Medulla oblongata (tissue), 1 donor: ENCODE results near the gene FAM83D.

Source experiments
- DNase-seq: peaks from one replicate; pipeline ENCODE4 v3.0.0-alpha.2; 2015; ENCODE audit errors: extremely low spot score

FAM83D gene

DNA sequence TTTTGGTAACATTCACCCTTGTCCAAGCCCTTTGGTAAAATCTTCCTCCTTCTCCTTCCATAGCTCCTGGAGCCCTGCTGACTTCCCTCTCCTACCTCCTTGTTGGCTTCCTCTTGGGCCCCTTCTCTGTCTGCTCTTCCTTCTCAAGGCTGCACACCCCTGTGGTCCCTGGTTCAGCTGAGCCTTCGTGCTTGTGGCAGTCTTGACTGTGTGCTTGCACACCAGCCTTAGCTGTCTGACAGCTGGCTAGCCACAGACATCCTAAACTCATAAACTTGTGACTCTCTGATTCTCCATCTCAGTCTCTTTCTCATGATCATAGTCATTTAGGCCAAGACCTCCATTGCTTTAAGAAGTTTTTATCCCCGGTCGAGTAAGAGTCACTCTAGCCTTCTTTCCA is 73.0 kb downstream of the FAM83D start:
- no peak for DNase-seq

GRCh38 chr20:38999965-39000910 is 74.0 kb downstream of the FAM83D start:
- DNase-seq = no peak
